Hematopoietic multipotent progenitor cell treated with erythropoietin and hydrocortisone succinate and interleukin-3 and kit ligand, for 8 days (in vitro differentiated cells): ENCODE data around the gene NRP1.
"Not testable (repeated sequence)": the region's sequence is repeated elsewhere in the genome, so short reads cannot be mapped to it uniquely, and the experiment has no call there.

Source experiments
- DNase-seq: peaks from one replicate; pipeline ENCODE4 v3.0.0-alpha.2; 2015

NRP1 gene

GRCh38 chr10:33234831-33235237 lies 99.6 kb downstream of the NRP1 start:
- no peak for DNase-seq

GRCh38 chr10:33233635-33234034 lies 100.8 kb downstream of the NRP1 start:
- DNase-seq: no peak

GRCh38 chr10:33233221-33233620 lies 101.2 kb downstream of the NRP1 start:
- no peak for DNase-seq

- DNase-seq: no peak
These were observed 102.7 kb downstream of the NRP1 start for GRCh38 chr10:33231621-33232350.

- no peak for DNase-seq
These were observed 104.6 kb downstream of the NRP1 start for GRCh38 chr10:33229949-33230267.

GRCh38 chr10:33229252-33229948 lies 105.1 kb downstream of the NRP1 start:
- DNase-seq: no peak

GRCh38 chr10:33228426-33228825 lies 106.0 kb downstream of the NRP1 start:
- DNase-seq: no peak

- DNase-seq: no peak
These were observed 107.0 kb downstream of the NRP1 start for GRCh38 chr10:33227489-33227888.

- DNase-seq: no peak
These were observed 110.1 kb downstream of the NRP1 start for GRCh38 chr10:33224251-33224965.

GRCh38 chr10:33223326-33224000 lies 111.0 kb downstream of the NRP1 start:
- no peak for DNase-seq

- not testable (repeated sequence) for DNase-seq
These were observed 112.2 kb downstream of the NRP1 start for GRCh38 chr10:33222304-33222703.

GRCh38 chr10:33217854-33218253 lies 116.6 kb downstream of the NRP1 start:
- DNase-seq: no peak

- DNase-seq: no peak
These were observed 117.6 kb downstream of the NRP1 start for GRCh38 chr10:33216661-33217427.

- no peak for DNase-seq
These were observed 118.8 kb downstream of the NRP1 start for GRCh38 chr10:33215635-33216034.

- DNase-seq: no peak
These were observed 119.3 kb downstream of the NRP1 start for GRCh38 chr10:33215154-33215553.

GRCh38 chr10:33214174-33214573 lies 120.3 kb downstream of the NRP1 start:
- no peak for DNase-seq

- no peak for DNase-seq
These were observed 122.3 kb downstream of the NRP1 start for GRCh38 chr10:33212061-33212748.

- no peak for DNase-seq
These were observed 123.2 kb downstream of the NRP1 start for GRCh38 chr10:33211106-33211878.

GRCh38 chr10:33209802-33210201 lies 124.7 kb downstream of the NRP1 start:
- DNase-seq: no peak

GRCh38 chr10:33208166-33208565 lies 126.3 kb downstream of the NRP1 start:
- DNase-seq: no peak

GRCh38 chr10:33204031-33204430 lies 130.4 kb downstream of the NRP1 start:
- DNase-seq: no peak
